HG03060 (cell line): ENCODE results near the gene SAMD9L.
A peak's percentile ranks its signal among the peaks of the same experiment; 100 is the strongest.

Source experiments
- ATAC-seq: cut with Tn5 transposase; IDR thresholded peaks from one replicate; pipeline ENCODE4 v1.9.1; 2021; ENCODE audit warnings: low read depth, moderate number of reproducible peaks; ENCODE audit not compliant: unreplicated experiment

The SAMD9L gene

GRCh38 chr7:93148144-93148543 is at the start of gene SAMD9L:
Gene SAMD9L, minus strand, starts transcription at chr7:93148385. Its CDS starts 12,414 bp downstream, at chr7:93135971.
- ATAC-seq = no peak

- no peak for ATAC-seq
Observed at GRCh38 chr7:93196336-93196735, 48.2 kb upstream of the SAMD9L start.

GRCh38 chr7:93194386-93194785 is 46.2 kb upstream of the SAMD9L start:
- no peak for ATAC-seq

GRCh38 chr7:93188870-93189634 is 40.9 kb upstream of the SAMD9L start:
- no peak for ATAC-seq

GRCh38 chr7:93185303-93186027 is 37.3 kb upstream of the SAMD9L start:
- ATAC-seq = no peak

GRCh38 chr7:93179173-93179572 is 31.0 kb upstream of the SAMD9L start:
- ATAC-seq = no peak

- no peak for ATAC-seq
Observed at GRCh38 chr7:93178213-93178612, 30.0 kb upstream of the SAMD9L start.

- no peak for ATAC-seq
Observed at GRCh38 chr7:93176992-93177580, 28.9 kb upstream of the SAMD9L start.

GRCh38 chr7:93175219-93175618 is 27.0 kb upstream of the SAMD9L start:
- ATAC-seq = no peak

GRCh38 chr7:93172683-93173082 is 24.5 kb upstream of the SAMD9L start:
- ATAC-seq = no peak

- no peak for ATAC-seq
Observed at GRCh38 chr7:93171606-93172226, 23.5 kb upstream of the SAMD9L start.

GRCh38 chr7:93165447-93165846 is 17.3 kb upstream of the SAMD9L start:
- ATAC-seq = peak; percentile 99

GRCh38 chr7:93164766-93165165 is 16.6 kb upstream of the SAMD9L start:
- no peak for ATAC-seq

GRCh38 chr7:93161181-93161762 is 13.1 kb upstream of the SAMD9L start:
- no peak for ATAC-seq

- ATAC-seq = no peak
Observed at GRCh38 chr7:93160410-93160809, 12.2 kb upstream of the SAMD9L start.

- no peak for ATAC-seq
Observed at GRCh38 chr7:93159490-93159889, 11.3 kb upstream of the SAMD9L start.

- no peak for ATAC-seq
Observed at GRCh38 chr7:93156884-93157283, 8.7 kb upstream of the SAMD9L start.

- ATAC-seq = no peak
Observed at GRCh38 chr7:93150200-93150835, 2.1 kb upstream of the SAMD9L start.

- no peak for ATAC-seq
Observed at GRCh38 chr7:93148727-93149126, 542 bp upstream of the SAMD9L start.

- ATAC-seq = peak; percentile 68
Observed at GRCh38 chr7:93147363-93147762, 822 bp downstream of the SAMD9L start.
